OCI-LY7 (cell line): ENCODE data around the gene LCN6.

ENCODE experiments used
- CTCF ChIP-seq: fragments of 200-600 bp; sonication (generic); conservative IDR thresholded peaks from 2 replicates; pipeline ENCODE4 v1.5.1; 2014; ENCODE audit warnings: mild to moderate bottlenecking, antibody characterized with exemption, low read length, moderate library complexity, mixed read lengths
- EZH2phosphoT487 ChIP-seq: fragments of 200-600 bp; sonication (generic); IDR thresholded peaks from 2 replicates; pipeline ENCODE4 v1.6.1; 2018; ENCODE audit warnings: low read depth, borderline replicate concordance, mild to moderate bottlenecking, mixed run types, antibody characterized with exemption, low read length, moderate library complexity, mixed read lengths

DNA sequence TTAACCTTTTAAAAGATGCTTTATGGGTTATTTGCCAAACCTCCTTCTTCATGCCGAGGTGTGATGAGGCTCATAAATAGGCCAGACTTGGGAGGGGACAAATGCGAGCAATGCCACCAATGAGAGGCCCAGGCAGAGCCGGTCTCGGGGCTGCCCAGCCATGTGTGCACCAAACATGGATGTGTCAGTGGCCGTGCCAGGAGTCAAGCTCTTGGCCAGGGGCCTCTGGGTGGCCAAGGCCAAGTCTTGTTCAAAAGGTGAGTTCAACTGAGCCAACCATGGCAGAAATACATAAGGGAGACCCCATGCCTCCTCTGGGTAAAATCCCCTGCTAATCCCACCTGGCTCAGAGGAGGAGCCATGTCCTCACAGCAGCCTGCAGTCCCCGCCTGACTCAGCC lies 26.9 kb upstream of the LCN6 start:
- TF ChIP-seq CTCF (no peak), EZH2phosphoT487 (no peak)
